ENCODE measurements around the gene CFAP61. TPM values are rescaled to one million over a fixed set of nuclear protein-coding genes. Genes with fewer than 3 reads are reported as not detected.

Gene CFAP61
- total RNA-seq, 1 experiment from 2014 or later = 1.3 TPM

- no peak for DNase-seq (ENCODE audit: low read depth)
These were observed 20.5 kb upstream of the CFAP61 start for GRCh38 chr20:20031790-20032189.

- DNase-seq (ENCODE audit: low read depth) = peak; percentile 30
These were observed 17.8 kb upstream of the CFAP61 start for GRCh38 chr20:20034486-20034885.

- no peak for DNase-seq (ENCODE audit: low read depth)
These were observed 15.6 kb upstream of the CFAP61 start for GRCh38 chr20:20036756-20037155.

- peak; percentile 87 for DNase-seq (ENCODE audit: low read depth)
These were observed 14.4 kb upstream of the CFAP61 start for GRCh38 chr20:20037960-20038359.

- peak; percentile 11 for DNase-seq (ENCODE audit: low read depth)
These were observed 13.7 kb upstream of the CFAP61 start for GRCh38 chr20:20038586-20038985.

- DNase-seq (ENCODE audit: low read depth) = no peak
These were observed 12.5 kb upstream of the CFAP61 start for GRCh38 chr20:20039752-20040387.

GRCh38 chr20:20051767-20052073 is 612 bp upstream of the CFAP61 start:
- DNase-seq (ENCODE audit: low read depth) = no peak

GRCh38 chr20:20060234-20060998 is 8.1 kb downstream of the CFAP61 start:
- DNase-seq (ENCODE audit: low read depth) = no peak

GRCh38 chr20:20063941-20064702 is 11.8 kb downstream of the CFAP61 start:
- peak; percentile 46 for DNase-seq (ENCODE audit: low read depth)

GRCh38 chr20:20065361-20065760 is 13.0 kb downstream of the CFAP61 start:
- DNase-seq (ENCODE audit: low read depth) = peak; percentile 25

- no peak for DNase-seq (ENCODE audit: low read depth)
These were observed 18.8 kb downstream of the CFAP61 start for GRCh38 chr20:20070871-20071726.

- no peak for DNase-seq (ENCODE audit: low read depth)
These were observed 21.6 kb downstream of the CFAP61 start for GRCh38 chr20:20073801-20074371.

- DNase-seq (ENCODE audit: low read depth) = no peak
These were observed 22.7 kb downstream of the CFAP61 start for GRCh38 chr20:20075032-20075431.

GRCh38 chr20:20076297-20077065 is 24.1 kb downstream of the CFAP61 start:
- DNase-seq (ENCODE audit: low read depth) = peak; percentile 69

GRCh38 chr20:20078041-20078440 is 25.7 kb downstream of the CFAP61 start:
- no peak for DNase-seq (ENCODE audit: low read depth)

- no peak for DNase-seq (ENCODE audit: low read depth)
These were observed 26.9 kb downstream of the CFAP61 start for GRCh38 chr20:20079102-20079784.

GRCh38 chr20:20083807-20084206 is 31.5 kb downstream of the CFAP61 start:
- DNase-seq (ENCODE audit: low read depth) = peak; percentile 72

- DNase-seq (ENCODE audit: low read depth) = no peak
These were observed 32.0 kb downstream of the CFAP61 start for GRCh38 chr20:20084296-20084752.

GRCh38 chr20:20085071-20085470 is 32.7 kb downstream of the CFAP61 start:
- DNase-seq (ENCODE audit: low read depth) = no peak

- no peak for DNase-seq (ENCODE audit: low read depth)
These were observed 33.5 kb downstream of the CFAP61 start for GRCh38 chr20:20085812-20086211.
